ENCODE data around the gene VBP1.
"Not testable (repeated sequence)": the region's sequence is repeated elsewhere in the genome, so short reads cannot be mapped to it uniquely, and the experiment has no call there.

The VBP1 gene

GRCh38 chrX:155266439-155266838 is 50.2 kb downstream of the VBP1 start:
- DNase-seq: no peak

GRCh38 chrX:155267995-155268394 is 51.7 kb downstream of the VBP1 start:
- not testable (repeated sequence) for DNase-seq

DNA sequence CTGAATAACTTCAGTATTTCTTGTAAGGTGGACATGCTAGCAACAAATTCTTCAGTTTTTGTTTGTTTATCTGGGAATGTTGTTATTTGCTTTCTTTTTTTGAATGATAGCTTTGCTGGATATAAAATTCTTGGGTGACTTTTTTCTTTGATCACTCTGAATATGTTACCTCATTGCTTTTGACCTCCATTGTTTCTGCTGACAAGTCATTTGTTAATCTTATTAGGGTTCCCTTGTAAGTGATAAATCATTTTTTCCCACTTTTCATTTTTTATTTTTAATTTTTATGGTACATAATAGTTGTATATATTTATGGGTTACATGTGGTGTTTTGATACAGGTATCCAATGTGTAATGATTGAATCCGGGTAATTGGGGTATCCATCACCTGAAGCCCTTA is 54.7 kb downstream of the VBP1 start:
- no peak for DNase-seq

- no peak for DNase-seq
These were observed 63.6 kb downstream of the VBP1 start for GRCh38 chrX:155279873-155280272.
